ENCODE measurements around the gene TRIM40.
A peak's percentile ranks its signal among the peaks of the same experiment; 100 is the strongest.

TRIM40 gene

DNA sequence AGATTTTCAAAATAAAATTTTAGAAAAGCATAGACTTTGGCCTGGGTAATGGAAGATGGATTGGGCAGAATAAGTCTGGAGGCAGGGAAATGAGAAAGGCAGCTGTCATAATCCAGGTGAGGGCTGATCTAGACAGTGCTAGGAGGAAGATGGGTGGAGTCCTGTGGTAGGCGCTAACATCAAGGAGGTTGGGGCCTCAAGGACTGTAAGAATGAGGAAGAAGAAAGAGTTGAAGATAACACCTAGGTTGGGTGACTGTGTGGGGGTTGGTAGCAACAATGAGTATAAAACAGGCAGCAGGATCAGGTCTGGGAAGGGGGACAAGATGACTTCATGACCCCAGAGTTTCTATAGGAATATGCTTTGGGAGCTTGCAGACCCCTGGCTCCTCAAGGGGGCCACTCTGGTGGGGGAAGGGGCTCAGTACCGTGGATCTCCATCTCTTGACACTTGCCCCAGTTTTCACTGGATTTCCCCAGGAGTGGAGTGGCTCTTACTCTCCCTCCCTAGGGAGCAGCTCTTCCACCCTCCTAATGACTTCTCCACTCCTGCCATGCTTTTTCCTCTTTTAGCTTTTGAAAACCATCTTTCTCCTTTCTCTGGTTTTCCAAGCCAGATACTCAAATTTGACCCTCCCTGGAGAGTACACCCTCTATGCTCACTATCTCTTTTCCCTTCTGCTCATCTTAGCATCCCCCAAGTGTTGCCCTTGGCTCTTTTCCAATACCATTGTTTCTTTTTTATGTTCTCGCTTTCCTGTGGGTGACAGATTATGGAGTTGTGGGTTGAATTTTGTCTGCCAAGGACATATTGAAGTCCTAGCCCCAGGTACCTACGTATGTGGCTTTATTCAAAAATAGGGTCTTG lies 37.8 kb upstream of the TRIM40 start:
- no peak overlapping the region for H3K27ac ChIP-seq
- no peak for TF ChIP-seq ZFX (IDR thresholded peaks at IDR 0.05; ENCODE audit: borderline replicate concordance)
- TF ChIP-seq, protein P1, sequence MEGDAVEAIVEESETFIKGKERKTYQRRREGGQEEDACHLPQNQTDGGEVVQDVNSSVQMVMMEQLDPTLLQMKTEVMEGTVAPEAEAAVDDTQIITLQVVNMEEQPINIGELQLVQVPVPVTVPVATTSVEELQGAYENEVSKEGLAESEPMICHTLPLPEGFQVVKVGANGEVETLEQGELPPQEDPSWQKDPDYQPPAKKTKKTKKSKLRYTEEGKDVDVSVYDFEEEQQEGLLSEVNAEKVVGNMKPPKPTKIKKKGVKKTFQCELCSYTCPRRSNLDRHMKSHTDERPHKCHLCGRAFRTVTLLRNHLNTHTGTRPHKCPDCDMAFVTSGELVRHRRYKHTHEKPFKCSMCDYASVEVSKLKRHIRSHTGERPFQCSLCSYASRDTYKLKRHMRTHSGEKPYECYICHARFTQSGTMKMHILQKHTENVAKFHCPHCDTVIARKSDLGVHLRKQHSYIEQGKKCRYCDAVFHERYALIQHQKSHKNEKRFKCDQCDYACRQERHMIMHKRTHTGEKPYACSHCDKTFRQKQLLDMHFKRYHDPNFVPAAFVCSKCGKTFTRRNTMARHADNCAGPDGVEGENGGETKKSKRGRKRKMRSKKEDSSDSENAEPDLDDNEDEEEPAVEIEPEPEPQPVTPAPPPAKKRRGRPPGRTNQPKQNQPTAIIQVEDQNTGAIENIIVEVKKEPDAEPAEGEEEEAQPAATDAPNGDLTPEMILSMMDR (IDR thresholded peaks at IDR 0.05), result no peak

DNA sequence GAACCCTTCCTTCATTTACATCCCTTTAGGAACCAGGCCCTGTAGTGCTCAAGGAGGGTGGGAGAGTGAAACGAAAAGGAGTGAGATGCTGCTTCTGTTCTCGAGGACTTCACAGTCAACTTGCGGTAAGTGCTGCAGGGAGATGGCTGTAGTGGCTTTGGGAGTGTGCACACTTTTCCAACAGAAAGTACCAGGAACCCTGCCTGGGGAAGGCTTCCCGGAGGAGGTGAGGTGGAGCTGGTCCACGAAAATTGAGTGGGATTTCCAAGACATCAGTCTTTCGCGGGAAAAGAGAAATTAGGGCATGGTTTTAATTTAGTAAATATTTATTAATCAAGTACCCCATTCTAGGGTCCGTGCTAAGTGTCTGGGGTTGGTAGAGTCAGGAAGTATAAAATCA lies 35.8 kb upstream of the TRIM40 start:
- TF ChIP-seq, protein P1 (IDR thresholded peaks at IDR 0.05), result no peak
- TF ChIP-seq ZFX (IDR thresholded peaks at IDR 0.05; ENCODE audit: borderline replicate concordance), result no peak
- H3K27ac ChIP-seq, result no peak overlapping the region

DNA sequence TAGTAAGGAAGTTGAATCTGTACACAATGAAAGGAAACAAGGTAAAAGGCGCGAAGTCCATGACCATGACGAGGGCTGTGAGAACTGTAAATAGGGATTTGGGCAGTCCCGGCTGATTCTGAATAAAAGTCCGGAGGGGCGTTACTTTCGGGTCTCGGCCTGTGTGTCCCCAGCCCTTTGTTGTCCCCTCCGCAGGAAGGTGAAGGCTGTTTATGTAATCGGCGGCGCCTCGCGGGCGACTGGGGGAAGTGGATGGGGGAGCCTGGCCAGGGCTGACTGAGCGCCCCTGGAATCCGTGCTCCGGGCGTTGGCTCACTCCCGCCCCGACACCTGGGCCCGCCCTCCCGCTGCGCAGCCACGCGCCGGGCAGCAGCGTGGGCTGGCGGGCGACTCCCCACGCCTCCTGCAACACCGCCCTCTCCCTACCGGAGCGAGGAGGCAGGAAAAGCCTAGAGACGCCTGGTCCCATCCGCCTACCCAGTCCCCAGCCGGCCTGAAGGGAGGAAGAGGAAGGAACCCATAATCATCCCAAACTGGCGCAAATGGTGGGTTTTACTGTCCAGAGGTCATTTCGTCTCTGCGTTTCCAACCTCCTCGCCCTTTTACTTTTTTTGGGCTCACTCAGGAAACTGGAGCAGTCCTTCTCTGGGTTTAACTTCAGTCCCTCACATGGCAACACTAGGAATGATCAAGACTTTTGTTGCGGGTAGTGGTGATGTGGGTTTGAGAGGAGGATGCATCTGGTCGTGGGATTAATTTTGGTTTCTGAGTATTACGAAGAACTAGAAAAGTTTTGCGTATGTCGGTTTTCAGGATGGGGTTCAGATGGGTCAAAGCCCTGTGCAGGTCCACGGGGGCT lies 35.1 kb upstream of the TRIM40 start:
- peak overlapping the region; percentile 39; the same call in 1 of the 2 replicates for H3K27ac ChIP-seq
- TF ChIP-seq, protein P1 (IDR thresholded peaks at IDR 0.05), result peak; percentile 20; the same call in 1 of the 2 replicates
- TF ChIP-seq ZFX (IDR thresholded peaks at IDR 0.05; ENCODE audit: borderline replicate concordance), result no peak

DNA sequence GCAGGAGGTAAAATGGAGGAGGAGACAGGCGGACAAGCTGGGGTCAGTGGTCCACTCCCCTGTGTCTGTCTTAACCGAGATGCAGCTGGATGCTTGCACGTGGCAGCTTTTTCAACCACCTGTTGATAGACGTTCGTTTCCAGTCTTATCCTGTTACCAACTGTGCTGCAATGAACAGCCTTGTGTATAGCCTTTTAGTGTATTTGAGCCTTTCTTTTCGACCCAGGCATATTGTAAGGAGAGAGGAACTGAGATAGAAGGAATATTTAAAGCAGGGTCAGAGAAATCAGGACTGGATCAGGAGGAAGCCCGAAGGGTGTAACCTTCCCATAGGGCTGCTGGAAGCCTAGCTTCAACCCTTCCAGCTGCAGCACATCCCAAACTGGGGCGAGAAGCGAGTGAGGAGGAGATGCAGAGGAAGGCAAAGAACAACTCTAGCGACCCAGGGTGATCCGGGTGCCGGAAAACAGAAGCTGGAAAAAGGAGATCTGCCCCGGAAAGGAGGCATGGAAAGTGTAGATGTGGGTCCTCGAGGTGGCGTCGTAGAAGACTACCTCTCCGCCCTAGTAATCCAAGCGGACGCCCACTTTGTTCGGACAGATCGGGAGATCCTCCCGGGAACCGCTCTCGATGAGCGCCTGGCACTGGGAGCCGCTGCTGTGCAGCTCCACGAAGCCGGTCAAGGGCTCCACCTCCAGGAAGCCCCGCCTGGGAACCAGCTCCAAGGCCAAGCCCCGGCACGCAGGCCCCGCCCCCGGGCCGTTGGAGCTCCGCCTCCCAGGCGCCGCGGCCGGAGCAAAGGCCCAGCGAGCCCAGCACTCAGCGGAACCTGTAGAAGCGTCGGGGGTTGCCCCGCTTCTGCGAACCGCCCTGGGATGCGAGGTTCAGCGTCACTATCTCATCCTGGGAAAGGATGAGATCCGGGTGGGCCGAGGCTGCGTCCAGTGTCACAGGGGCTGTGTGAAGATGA lies 34.2 kb upstream of the TRIM40 start:
- peak overlapping the region; percentile 39; the same call in 1 of the 2 replicates for H3K27ac ChIP-seq
- TF ChIP-seq ZFX (IDR thresholded peaks at IDR 0.05; ENCODE audit: borderline replicate concordance), result no peak
- TF ChIP-seq, protein P1 (IDR thresholded peaks at IDR 0.05), result peak; percentile 39

DNA sequence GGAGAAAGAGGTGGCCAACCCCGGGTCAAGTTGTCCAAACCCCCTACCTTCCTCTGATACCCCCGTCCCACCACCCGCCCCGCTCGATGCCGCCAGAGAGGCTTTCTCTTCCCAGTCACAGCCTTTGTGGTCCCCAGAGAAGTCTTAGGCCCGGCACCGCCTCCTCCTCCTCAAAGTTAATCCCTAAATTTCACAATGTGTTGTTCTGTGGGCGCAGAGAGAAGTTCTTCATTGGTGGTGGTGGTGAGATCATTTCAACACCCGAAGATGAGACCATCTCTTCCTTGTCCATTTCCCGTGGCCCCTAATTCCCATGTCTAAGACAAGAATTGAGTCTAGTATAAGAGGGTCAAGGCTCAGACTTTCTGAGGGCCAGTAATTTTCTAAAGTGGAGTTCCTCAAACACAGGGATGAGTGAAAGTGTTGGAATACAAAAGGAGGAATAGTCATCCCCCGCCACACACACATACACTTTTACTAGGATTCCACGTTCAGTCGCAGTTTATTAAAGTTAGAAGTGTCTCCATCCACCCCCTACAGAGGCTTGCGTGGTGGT lies 33.4 kb upstream of the TRIM40 start:
- H3K27ac ChIP-seq, result peak overlapping the region; percentile 38; the same call in 1 of the 2 replicates
- TF ChIP-seq, protein P1 (IDR thresholded peaks at IDR 0.05), result no peak
- no peak for TF ChIP-seq ZFX (IDR thresholded peaks at IDR 0.05; ENCODE audit: borderline replicate concordance)
